DOHH2 (cell line): Measurements from ENCODE around the gene KIAA1958.
"Not testable (repeated sequence)": the region's sequence is repeated elsewhere in the genome, so short reads cannot be mapped to it uniquely, and the experiment has no call there.

Experiments
- H3F3A ChIP-seq: fragments of 200-600 bp; sonication (generic), shearing (Covaris generic); 2 replicates; pipeline ENCODE4 v1.6.0; 2016; ENCODE audit warnings: antibody characterized with exemption, mild to moderate bottlenecking; ENCODE audit not compliant: control insufficient read depth, insufficient read depth
- H3K27ac ChIP-seq: fragments of 200-600 bp; sonication (generic); 2 replicates; pipeline ENCODE4 v1.5.1; 2014; ENCODE audit warnings: low read depth, mild to moderate bottlenecking, low read length, moderate library complexity
- H3K27me3 ChIP-seq: fragments of 200-600 bp; sonication (generic); 2 replicates; pipeline ENCODE4 v1.6.1; 2014; ENCODE audit warnings: mild to moderate bottlenecking, low read length, mixed read lengths; ENCODE audit not compliant: control insufficient read depth
- H3K36me3 ChIP-seq: fragments of 200-600 bp; sonication (generic); 2 replicates; pipeline ENCODE4 v1.6.1; 2014; ENCODE audit warnings: mild to moderate bottlenecking, low read length, moderate library complexity, mixed read lengths; ENCODE audit not compliant: control insufficient read depth
- H3K4me1 ChIP-seq: fragments of 200-600 bp; sonication (generic); 2 replicates; pipeline ENCODE4 v1.6.1; 2014; ENCODE audit warnings: mild to moderate bottlenecking, low read length, mixed read lengths; ENCODE audit not compliant: control insufficient read depth
- H3K4me2 ChIP-seq: fragments of 200-600 bp; sonication (generic); 2 replicates; pipeline ENCODE4 v1.6.0; 2014; ENCODE audit warnings: mild to moderate bottlenecking, low read length, moderate library complexity
- H3K4me3 ChIP-seq: fragments of 200-600 bp; sonication (generic); 2 replicates; pipeline ENCODE4 v1.5.1; 2014; ENCODE audit warnings: mild to moderate bottlenecking, low read length, mixed read lengths
- H3K79me2 ChIP-seq: fragments of 200-600 bp; sonication (generic); 2 replicates; pipeline ENCODE4 v1.6.1; 2014; ENCODE audit warnings: mild to moderate bottlenecking, low read length, mixed read lengths; ENCODE audit not compliant: control insufficient read depth
- H3K9me2 ChIP-seq: fragments of 200-600 bp; sonication (generic); replicated peaks from 2 replicates; pipeline ENCODE4 v1.6.1; 2014; ENCODE audit warnings: mild to moderate bottlenecking, low read length, mixed read lengths; ENCODE audit not compliant: control insufficient read depth
- H3K9me3 ChIP-seq: fragments of 200-600 bp; sonication (generic); 2 replicates; pipeline ENCODE4 v1.6.1; 2014; ENCODE audit warnings: antibody characterized with exemption, low read length, mixed read lengths; ENCODE audit not compliant: control insufficient read depth, insufficient read depth
- H4K20me1 ChIP-seq: fragments of 200-600 bp; sonication (generic); 2 replicates; pipeline ENCODE4 v1.6.0; 2014; ENCODE audit warnings: low read depth, mild to moderate bottlenecking, antibody characterized with exemption, low read length, moderate library complexity; ENCODE audit not compliant: control insufficient read depth, insufficient read depth
- CTCF ChIP-seq: fragments of 200-600 bp; sonication (generic); IDR thresholded peaks from one replicate; pipeline ENCODE4 v1.5.1; 2014; ENCODE audit warnings: antibody characterized with exemption, mild to moderate bottlenecking, low read depth, low read length; ENCODE audit not compliant: poor library complexity, severe bottlenecking
- EZH2phosphoT487 ChIP-seq: fragments of 200-600 bp; sonication (generic); IDR thresholded peaks from 2 replicates; pipeline ENCODE4 v1.6.1; 2017; ENCODE audit warnings: borderline replicate concordance, mild to moderate bottlenecking, antibody characterized with exemption, low read length, moderate library complexity, mixed read lengths

KIAA1958 gene

GRCh38 chr9:112581469-112582176, 95.0 kb downstream of the KIAA1958 start:
- no peaks in the 10 kb centered on the region for H3K9me2 ChIP-seq
- no peaks in the 10 kb centered on the region for H3K27me3 ChIP-seq
- H3K27ac ChIP-seq = no peak overlapping the region
- no peak overlapping the region for H3K4me2 ChIP-seq
- TF ChIP-seq EZH2phosphoT487 = no peak
- TF ChIP-seq CTCF = no peak
- no peak overlapping the region for H3K4me3 ChIP-seq
- no peaks in the 10 kb centered on the region for H4K20me1 ChIP-seq
- H3K9me3 ChIP-seq = no peaks in the 10 kb centered on the region
- no peaks in the 10 kb centered on the region for H3K4me1 ChIP-seq
- H3K79me2 ChIP-seq = peaks cover 2% of the 10 kb centered on the region; the same call in 1 of the 2 replicates
- no peaks in the 10 kb centered on the region for H3F3A ChIP-seq
- no peaks in the 10 kb centered on the region for H3K36me3 ChIP-seq

- Histone ChIP-seq H3K4me1 (no peaks in the 10 kb centered on the region), H3K4me2 (no peak overlapping the region)
- no peak for TF ChIP-seq EZH2phosphoT487
- no peak for TF ChIP-seq CTCF
Measured at GRCh38 chr9:112582371-112583262, 96.0 kb downstream of the KIAA1958 start.

GRCh38 chr9:112586599-112587155, 100.0 kb downstream of the KIAA1958 start:
- H3K27me3 ChIP-seq = no peaks in the 10 kb centered on the region
- no peaks in the 10 kb centered on the region for H3K36me3 ChIP-seq
- H3K4me1 ChIP-seq = no peaks in the 10 kb centered on the region
- H4K20me1 ChIP-seq = no peaks in the 10 kb centered on the region
- no peaks in the 10 kb centered on the region for H3K9me3 ChIP-seq
- H3K9me2 ChIP-seq = no peaks in the 10 kb centered on the region
- no peaks in the 10 kb centered on the region for H3K79me2 ChIP-seq
- no peak overlapping the region for H3K4me3 ChIP-seq
- H3K27ac ChIP-seq = no peak overlapping the region
- no peak overlapping the region for H3K4me2 ChIP-seq
- TF ChIP-seq CTCF = no peak
- no peak for TF ChIP-seq EZH2phosphoT487
- no peaks in the 10 kb centered on the region for H3F3A ChIP-seq

More at GRCh38 chr9:112582371-112583262, 96.0 kb downstream of the KIAA1958 start:
- H3K36me3 ChIP-seq = no peaks in the 10 kb centered on the region
- H3K27me3 ChIP-seq = no peaks in the 10 kb centered on the region
- H3F3A ChIP-seq = no peaks in the 10 kb centered on the region
- H3K9me3 ChIP-seq = no peaks in the 10 kb centered on the region
- H4K20me1 ChIP-seq = no peaks in the 10 kb centered on the region
- no peaks in the 10 kb centered on the region for H3K9me2 ChIP-seq
- no peak overlapping the region for H3K27ac ChIP-seq
- no peak overlapping the region for H3K4me3 ChIP-seq
- peaks cover 2% of the 10 kb centered on the region; the same call in 1 of the 2 replicates for H3K79me2 ChIP-seq

- H3K9me3 ChIP-seq = not testable (repeated sequence)
Measured at GRCh38 chr9:112591875-112592274, 105.2 kb downstream of the KIAA1958 start.

More at GRCh38 chr9:112591875-112592274, 105.2 kb downstream of the KIAA1958 start:
- not testable (repeated sequence) for H3K4me3 ChIP-seq, H3K36me3 ChIP-seq, H4K20me1 ChIP-seq, H3K27ac ChIP-seq, H3K79me2 ChIP-seq, H3F3A ChIP-seq, H3K4me2 ChIP-seq, H3K4me1 ChIP-seq, H3K9me2 ChIP-seq, H3K27me3 ChIP-seq
